Bronchial epithelial cell (primary cell): ENCODE measurements around the gene BBX. TPM values are rescaled to one million over a fixed set of nuclear protein-coding genes. Genes with fewer than 3 reads are reported as not detected.
A peak's percentile ranks its signal among the peaks of the same experiment; 100 is the strongest.

Source experiments
- DNase-seq: peaks from one replicate; pipeline ENCODE4 v3.0.0-alpha.2; 2010; ENCODE audit warnings: low read depth
- FAIRE-seq: peaks from 2 replicates; lab custom pipeline; 2011; peaks lifted over from hg19 to GRCh38; lab: Jason Lieb, UNC
- H3K27me3 ChIP-seq: 2 replicates; pipeline ENCODE4 v1.5.1; 2011; ENCODE audit warnings: low read length; ENCODE audit not compliant: control insufficient read depth, insufficient read depth
- H3K36me3 ChIP-seq: 2 replicates; pipeline ENCODE4 v1.5.1; 2011; ENCODE audit warnings: low read length; ENCODE audit not compliant: control insufficient read depth, insufficient read depth
- H3K4me3 ChIP-seq: 2 replicates; pipeline ENCODE4 v1.5.1; 2011; ENCODE audit warnings: mild to moderate bottlenecking, low read depth, low read length, control low read depth
- CTCF ChIP-seq: IDR thresholded peaks from 2 replicates; pipeline ENCODE4 v1.5.1; 2011; ENCODE audit warnings: mild to moderate bottlenecking, moderate library complexity, low read length, control low read depth, inconsistent platforms; ENCODE audit not compliant: insufficient read depth, severe bottlenecking
- total RNA-seq: library from RNA; depleted of rRNA; stranded (reverse); fragments of >200 nt; gene quantifications from 2 replicates; pipeline ENCODE4 v1.2.1, GENCODE V29; 2014

Gene BBX
- total RNA-seq, 1 donor from 2014 or later = 49.5 TPM

- H3K4me3 ChIP-seq = no peak overlapping the region
- FAIRE-seq (no peak), DNase-seq (peak; percentile 81)
- H3K36me3 ChIP-seq = peaks cover 1% of the 10 kb centered on the region
- no peak for TF ChIP-seq CTCF
- no peaks in the 10 kb centered on the region for H3K27me3 ChIP-seq
Observed at GRCh38 chr3:107644631-107645030, 121.9 kb downstream of the BBX start.

- no peaks in the 10 kb centered on the region for H3K27me3 ChIP-seq
- H3K4me3 ChIP-seq = no peak overlapping the region
- FAIRE-seq (no peak), DNase-seq (no peak)
- H3K36me3 ChIP-seq = peaks cover under 1% of the 10 kb centered on the region
- TF ChIP-seq CTCF = no peak
Observed at GRCh38 chr3:107650788-107651187, 128.0 kb downstream of the BBX start.

- Histone ChIP-seq H3K36me3 (no peaks in the 10 kb centered on the region), H3K27me3 (no peaks in the 10 kb centered on the region), H3K4me3 (no peak overlapping the region)
- FAIRE-seq = no peak
- no peak for TF ChIP-seq CTCF
- DNase-seq = no peak
Observed at GRCh38 chr3:107651782-107652181, 129.0 kb downstream of the BBX start.

GRCh38 chr3:107654218-107654617, 131.5 kb downstream of the BBX start:
- no peak for FAIRE-seq
- Histone ChIP-seq H3K4me3 (no peak overlapping the region), H3K27me3 (no peaks in the 10 kb centered on the region), H3K36me3 (no peaks in the 10 kb centered on the region)
- TF ChIP-seq CTCF = no peak
- DNase-seq = no peak

GRCh38 chr3:107657971-107658370, 135.2 kb downstream of the BBX start:
- Histone ChIP-seq H3K4me3 (no peak overlapping the region), H3K27me3 (no peaks in the 10 kb centered on the region), H3K36me3 (no peaks in the 10 kb centered on the region)
- no peak for TF ChIP-seq CTCF
- FAIRE-seq = no peak
- peak; percentile 75 for DNase-seq

- H3K27me3 ChIP-seq = no peaks in the 10 kb centered on the region
- no peak overlapping the region for H3K4me3 ChIP-seq
- FAIRE-seq = no peak
- H3K36me3 ChIP-seq = no peaks in the 10 kb centered on the region
- peak; percentile 43 for TF ChIP-seq CTCF
- DNase-seq = peak; percentile 46
Observed at GRCh38 chr3:107660306-107660976, 137.7 kb downstream of the BBX start.
